HG02571 (cell line): ENCODE results near the gene EDEM1.
"Not testable (repeated sequence)": the region's sequence is repeated elsewhere in the genome, so short reads cannot be mapped to it uniquely, and the experiment has no call there.

Experiments
- ATAC-seq: cut with Tn5 transposase; IDR thresholded peaks from one replicate; pipeline ENCODE4 v1.9.1; 2021; ENCODE audit warnings: mild to moderate bottlenecking, moderate library complexity; ENCODE audit not compliant: unreplicated experiment

EDEM1 gene

DNA sequence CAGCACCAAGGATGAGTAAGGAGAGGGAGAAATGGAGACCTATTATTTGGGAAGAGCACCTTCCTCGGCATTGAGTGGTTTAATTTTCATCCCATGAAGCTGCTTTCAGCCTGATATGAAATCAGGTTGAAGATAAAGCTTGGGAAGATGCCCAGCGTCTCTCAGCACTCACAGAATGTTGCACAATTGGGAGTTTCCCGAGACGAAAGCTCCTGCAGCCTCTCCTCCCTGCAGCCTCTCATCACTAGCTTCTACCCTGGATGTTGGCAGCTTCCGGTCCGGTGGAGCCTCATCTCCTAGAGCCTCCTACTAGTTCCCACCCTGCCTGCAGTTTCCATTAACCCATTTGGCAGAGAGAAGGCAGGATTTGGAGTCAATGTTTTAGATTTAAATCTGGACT is 40.3 kb downstream of the EDEM1 start:
- no peak for ATAC-seq

DNA sequence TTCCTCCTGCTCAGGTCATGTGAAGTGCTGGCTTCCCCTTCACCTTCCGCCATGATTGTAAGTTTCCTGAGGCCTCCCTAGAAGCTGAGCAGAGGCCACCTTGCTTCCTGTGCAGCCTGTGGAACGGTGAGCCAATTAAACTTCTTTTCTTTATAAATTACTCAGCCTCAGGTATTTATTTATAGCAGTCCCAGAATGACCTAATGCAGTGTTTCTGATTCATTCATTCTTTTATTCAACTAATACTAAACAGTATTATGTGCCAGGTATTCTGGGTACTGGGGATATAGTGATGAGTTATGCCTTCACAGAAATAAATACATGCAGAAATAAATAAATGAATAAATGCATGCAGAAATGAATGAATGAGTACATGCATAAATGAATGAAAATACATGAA is 41.9 kb downstream of the EDEM1 start:
- ATAC-seq: no peak

DNA sequence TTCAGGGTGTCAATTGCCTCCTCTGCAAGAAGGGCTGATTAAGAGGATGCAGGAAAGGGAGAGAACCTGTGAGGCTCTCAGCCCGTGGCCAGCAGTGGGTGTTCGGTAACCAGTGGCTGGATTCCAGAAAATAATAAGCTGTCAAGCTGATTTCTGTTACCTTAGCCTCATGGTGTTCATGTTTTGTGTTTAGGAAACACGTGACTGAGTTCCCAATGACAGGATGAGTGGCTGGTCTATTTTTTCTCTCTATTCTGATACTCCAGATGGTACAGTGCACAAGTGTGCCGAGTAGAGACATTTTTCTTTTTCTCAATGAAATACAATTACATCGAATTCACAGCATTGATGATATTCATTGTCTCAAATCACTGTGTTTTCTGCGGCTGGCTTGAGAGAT is 43.6 kb downstream of the EDEM1 start:
- no peak for ATAC-seq

DNA sequence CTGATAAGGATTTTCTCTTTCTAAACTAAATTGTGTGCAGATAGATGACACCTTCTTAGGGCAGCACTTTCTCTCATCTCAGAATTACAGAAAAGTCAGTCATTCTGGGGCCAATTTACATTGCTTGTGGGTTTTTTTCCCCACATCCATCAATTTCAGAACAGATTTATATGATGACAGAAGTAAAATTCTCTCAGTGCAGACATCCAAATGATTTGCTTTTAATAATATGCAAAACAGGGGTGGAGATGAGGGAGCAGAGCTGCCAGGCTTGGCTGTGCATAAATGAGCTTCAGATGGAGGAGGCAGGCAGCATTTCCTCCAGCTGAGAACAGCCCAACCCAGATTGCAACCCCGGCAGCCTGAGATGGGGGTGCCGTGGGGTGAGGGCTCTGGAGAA is 44.0 kb downstream of the EDEM1 start:
- no peak for ATAC-seq

DNA sequence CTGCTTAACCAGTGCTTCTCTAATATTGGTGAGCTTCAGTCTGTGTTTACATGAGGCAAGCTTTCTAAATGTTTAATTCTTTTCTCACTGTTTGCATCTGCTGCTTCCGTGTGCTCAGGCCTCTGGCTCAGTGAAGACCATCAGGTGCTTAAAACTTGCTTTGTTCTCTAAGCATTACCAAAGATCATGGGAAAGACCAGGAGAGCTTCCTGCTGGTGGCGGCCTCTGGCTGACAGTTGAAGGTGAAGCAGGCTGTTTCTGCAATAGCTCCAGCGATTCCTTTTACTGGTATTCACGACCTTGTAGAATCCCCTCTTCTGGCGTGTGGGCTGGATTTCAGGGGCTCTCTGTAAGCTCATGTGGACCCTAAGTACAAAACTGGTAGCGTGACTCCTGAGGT is 45.1 kb downstream of the EDEM1 start:
- ATAC-seq: no peak

DNA sequence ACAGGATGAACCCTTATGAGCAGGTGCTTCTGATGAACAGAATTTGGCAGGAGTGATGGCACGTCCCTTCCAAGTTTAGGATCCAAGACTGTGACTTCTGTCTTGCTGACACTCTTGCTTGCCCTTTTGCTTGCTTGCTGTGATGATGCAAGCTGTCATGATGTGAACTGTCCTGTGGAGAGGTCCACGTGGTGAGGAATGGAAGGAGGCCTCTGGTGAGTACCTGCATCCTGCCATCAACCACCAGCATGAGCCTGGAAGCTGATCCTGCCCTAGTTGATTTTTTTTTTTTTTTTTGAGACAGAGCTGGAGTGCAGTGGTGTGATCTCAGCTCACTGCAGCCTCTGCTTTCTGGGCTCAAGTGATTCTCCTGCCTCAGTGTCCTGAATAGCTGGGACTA is 45.5 kb downstream of the EDEM1 start:
- no peak for ATAC-seq

DNA sequence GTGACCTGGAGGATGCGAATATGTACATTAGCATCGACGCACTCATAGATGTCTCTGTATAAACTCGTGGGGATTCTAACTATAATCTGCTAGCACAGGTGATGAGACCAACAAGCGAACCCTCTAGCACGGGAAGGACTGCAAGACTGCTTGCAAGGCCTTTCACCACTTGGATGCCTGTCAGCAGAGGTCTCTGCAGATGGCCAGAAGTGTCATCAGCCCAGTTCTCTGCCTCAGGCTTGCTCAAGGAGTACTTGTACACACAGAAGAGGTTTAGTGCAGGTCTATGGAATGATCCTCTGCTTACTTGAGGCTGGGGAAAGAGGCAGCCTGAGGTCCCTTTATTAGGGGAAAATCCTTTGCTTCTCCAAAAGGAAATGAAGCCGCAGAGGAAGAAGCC is 48.1 kb downstream of the EDEM1 start:
- no peak for ATAC-seq

DNA sequence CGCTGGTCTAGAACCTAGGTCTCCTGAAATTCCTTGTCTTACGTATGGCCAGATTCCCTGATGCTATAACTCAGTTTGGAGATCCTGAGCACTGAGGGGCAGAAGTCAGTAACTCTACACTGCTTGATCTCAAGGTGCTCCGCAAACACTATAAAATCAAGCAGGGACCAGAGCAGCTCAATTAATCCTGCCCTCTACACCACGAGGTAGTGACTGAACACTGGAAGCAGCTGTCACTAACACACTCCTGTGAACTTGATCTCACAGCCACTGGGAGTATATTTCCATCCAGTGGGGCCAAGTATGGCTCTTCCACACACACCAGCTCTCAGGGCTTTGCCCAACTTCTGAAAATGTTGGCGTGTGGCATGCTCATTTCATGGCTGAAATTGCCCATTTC is 51.0 kb downstream of the EDEM1 start:
- ATAC-seq: no peak

DNA sequence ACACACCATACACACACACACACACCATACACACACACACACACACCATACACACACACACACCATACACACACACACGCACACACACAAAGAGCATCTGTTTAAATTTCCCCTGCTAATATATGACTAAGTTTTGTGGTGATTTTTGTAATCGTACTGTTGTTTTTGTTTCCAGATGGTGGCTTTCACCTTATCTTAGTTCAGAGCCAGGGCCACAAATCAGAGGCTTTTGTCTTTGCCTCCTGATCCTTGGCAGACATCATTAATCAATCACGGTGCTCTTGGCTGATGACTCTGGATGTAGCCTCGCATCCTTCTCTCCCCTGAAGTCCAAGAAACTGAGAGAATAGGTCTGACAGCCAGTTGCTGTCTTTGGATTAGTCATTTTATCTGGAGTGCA is 52.1 kb downstream of the EDEM1 start:
- ATAC-seq: no peak

DNA sequence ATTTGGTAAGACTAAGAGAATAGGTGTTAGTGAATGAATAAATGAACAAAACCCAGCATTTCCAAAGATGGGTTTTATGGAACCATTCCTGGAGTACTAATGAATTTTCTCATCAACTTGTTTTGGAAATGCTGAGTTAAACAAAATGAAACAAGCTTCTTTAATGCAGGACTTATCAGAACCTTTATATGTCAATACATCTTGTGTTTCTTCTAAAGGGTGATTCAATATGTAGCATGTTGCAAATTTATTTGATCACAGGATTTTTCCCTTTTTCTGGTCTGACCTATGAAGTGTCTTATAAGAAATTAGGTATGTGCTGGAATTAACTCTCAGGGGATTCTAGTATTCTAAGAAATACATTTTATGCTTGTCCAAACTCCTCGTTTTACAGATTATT is 53.2 kb downstream of the EDEM1 start:
- no peak for ATAC-seq

DNA sequence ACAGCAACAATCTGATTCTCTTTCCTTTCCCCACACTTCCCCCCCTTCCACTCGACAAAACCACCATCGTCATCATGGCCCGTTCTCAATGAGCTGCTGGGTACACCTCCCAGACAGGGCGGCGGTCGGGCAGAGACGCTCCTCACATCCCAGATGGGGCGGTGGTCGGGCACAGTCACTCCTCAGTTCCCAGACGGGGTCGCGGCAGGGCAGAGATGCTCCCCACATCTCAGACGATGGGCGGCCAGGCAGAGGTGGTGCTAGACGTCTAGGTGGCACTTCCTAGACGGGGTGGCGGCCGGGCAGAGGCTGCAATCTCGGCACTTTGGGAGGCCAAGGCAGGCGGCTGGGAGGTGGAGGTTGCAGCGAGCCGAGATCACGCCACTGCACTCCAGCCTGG is 55.3 kb downstream of the EDEM1 start:
- ATAC-seq: not testable (repeated sequence)

DNA sequence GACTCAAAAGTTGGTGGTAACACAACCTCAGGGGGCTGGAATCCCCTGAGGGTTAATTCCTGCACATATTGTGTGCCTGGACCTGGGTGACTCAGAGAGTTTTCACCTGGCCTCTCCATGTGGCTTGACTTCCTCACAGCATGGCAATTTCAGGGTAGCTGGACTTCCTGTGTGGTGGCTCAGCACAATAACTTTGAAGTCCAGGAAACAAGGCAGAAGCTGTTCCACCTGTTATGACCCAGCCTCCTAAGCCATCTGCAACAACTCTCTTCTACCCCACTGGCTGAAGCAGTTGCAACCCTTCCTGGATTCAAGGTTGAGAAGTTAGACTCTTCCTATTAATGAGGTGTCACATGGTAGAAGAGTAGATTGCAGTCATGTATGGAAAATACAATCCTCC is 58.4 kb downstream of the EDEM1 start:
- ATAC-seq: no peak

DNA sequence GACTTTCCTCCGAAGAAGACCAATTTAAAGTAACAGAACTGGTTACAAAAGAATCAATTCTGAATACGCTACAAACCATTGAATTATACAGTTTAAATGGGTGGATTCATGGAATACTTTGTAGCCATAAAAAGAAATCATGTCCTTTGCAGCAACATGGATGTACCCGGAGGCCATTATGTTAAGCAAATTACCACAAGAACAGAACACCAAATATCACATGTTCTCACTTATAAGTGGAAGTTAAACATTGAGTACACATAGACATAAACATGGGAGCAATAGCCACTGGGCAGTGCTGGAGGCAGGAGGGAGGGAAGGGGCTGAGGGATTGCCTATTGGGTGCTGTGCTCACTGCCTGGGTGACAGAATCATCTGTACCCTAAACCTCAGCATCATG is 61.3 kb downstream of the EDEM1 start:
- ATAC-seq: no peak

DNA sequence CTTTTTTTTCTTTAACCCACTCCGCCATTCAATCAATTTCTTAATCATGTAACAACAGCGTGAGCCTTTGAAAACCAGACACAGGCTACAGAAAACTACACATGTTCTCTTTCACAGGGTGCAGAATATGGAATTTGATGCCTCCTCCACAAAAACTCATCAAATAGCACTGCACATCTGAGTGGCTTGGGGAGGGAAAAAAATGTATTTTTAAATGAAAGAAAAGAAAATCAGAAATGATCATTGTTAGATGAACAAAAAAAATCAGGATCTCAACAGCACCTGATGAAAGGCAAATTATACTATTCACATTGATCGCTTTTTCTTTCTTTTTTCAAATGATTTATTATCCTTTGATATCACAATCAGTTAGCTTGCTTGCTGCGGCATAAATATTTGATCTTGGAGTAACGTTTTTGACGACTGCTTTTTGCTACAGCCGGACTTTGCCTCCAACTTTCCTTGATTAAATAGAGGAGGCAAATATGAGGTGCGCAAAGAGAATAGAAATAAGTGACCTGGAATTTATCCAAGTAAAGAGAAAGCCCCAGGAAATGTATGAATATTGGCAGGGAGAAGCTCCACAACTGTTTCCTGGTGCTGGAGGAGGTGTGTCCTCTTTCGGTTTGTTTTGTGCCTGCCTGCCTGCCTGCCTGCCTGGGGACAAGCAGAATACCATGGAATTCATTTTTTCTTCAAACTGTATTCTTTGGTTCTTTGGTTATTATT is 63.1 kb downstream of the EDEM1 start:
- ATAC-seq: no peak

DNA sequence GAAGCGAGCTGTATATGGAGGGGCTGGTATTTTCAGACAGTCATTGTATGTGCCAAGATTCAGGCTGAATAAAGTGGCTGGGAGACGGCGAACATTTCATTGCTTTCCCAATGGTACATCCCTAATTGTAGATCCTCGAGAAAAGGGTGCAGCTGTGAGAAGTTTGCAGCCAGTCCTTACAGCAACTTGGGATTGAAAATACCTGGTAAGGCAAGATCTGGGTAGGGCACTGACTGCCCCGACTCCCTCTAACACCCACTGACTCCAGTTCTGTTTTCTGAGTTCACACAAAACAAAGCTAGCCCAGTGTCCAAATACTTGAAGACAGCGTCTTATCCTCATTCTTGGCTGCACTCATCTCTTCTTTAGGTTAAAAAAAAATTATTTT is 63.7 kb downstream of the EDEM1 start:
- no peak for ATAC-seq

DNA sequence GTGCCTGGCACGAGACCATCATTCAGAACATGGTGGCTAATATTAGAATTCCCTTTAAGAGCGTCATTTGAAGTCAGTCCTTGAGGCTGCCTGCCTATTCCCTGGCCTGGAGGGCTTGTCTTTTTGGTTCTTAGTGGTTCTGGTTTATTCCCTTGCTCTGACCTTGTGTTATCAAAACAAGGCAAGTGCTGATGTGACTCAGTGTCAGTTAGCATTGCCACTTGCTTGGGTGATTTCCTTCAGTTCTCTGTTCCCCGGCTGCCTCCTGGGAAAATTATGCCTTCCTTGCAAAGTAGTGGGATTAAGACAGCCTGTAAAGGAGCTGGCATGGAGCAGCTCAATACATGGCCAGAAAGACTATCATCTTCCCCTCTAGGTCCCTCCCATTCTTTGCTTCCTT is 64.6 kb downstream of the EDEM1 start:
- no peak for ATAC-seq

DNA sequence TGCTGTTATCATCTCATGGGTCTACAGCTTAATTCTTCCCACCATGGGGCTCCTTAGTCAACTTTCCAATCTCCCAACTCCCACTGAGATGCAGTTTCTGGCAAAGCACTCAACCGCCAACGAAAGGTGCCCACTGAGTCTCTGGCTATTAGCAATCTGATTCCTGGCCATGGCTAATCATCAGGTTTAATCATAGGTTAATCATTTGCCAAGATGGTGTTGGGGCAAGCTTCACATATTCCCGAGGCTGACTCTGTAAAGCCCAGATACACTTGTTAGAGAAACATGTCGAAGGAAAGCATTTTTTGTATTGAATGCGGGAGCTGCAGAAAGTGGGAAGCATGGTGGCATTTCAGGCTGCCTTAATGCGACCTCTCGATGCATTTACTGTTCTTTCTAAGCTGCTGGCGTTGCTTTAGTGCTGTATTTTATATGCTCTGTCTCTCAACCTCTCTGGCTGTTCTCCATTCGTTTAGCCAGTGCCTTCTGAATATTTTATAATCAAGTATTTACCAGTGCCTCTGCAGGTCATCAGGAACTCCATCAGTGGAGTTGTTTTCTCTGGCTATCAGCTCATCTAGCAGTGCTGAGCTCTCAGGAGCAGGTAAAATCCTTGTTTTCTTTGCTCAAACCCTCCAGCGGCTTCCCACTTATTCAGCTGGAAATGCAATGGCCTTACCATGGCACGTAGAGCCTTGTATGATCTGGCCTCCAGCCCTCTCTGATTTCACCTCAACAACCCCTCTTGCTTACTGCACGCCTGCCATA is 67.0 kb downstream of the EDEM1 start:
- ATAC-seq: no peak

DNA sequence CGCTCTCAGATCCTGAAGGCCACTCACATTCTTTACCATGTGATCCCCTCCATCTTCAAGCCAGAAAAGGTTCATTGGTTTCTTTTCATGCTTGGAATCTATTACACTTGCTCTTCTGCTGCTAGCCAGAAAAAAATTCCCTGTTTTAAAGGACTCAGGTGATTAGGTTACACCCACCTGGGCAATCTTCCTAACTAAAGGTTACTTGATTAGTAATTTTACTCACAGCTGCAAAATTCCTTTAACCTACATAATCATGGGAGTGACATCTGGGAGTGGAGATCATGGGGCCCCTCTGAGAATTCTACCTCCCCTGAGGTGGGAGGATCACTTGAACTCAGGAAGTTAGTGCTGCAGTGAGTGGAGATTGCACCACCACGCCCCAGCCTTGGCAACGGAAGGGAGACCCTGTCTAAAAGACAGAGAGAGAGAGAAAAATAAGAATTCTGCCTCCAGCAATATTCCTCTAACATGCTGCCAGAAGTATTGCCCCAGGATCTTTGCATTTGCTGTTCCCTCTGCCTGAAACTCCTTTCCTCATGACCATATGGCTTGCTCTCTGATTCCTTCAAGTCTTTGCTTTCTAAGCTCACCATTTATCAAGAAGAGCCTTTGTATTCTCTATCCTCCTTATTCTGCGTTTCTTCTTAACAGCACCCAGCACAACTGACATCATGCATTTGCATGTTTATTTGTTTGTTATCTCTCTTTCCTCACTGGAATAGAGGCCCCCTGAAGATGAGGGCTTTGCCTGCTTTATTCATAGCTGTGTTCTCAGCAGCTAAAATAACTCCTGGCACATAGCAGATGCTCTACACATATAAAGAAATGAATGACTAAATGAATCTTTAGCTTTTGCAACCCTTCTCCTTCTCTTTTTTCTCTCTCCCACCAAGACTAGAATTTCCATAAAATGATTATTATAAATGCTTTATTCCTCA is 68.2 kb downstream of the EDEM1 start:
- no peak for ATAC-seq

DNA sequence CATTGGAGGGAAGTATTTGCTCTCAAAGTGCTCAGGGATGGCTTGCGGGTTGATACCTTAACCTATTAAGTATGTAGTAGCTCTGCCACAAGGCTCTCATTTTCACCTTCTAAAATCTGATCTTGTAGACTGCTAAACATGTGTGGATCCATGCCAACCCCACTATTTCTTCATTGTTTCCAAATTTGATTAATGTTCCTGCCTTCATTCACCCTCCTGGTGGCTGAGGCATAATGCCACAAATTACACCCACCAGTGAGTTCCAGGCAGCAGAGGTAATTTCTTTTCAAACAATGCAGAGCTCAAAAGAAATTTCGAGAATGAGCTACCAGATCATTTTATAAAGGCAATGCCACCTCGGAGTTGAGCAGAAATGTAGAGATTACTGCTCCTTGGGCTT is 71.0 kb downstream of the EDEM1 start:
- ATAC-seq: no peak

DNA sequence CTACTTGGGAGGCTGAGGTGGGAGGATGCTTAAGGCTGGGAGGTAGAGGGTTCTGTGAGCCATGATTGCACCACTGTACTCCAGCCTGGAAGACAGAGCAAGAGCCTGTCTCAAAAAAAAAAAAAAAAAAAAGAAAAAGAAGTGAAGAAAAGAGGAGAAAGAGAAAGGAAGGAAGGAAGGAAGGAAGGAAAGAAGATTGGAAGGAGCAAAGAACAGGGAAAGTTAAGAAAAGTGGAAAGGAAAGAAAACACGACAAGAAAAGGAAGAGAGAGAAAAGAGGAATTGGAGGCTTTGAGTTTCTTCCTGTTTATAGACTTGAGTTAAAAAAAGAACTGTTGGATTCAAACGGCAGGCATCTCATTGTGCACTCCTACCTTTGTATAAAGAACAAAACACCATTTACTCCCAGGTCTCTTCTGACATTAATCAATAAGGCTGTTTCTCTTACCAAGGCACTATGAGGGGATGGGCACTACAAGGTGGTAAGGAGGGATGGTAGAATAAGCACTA is 73.5 kb downstream of the EDEM1 start:
- ATAC-seq: no peak

DNA sequence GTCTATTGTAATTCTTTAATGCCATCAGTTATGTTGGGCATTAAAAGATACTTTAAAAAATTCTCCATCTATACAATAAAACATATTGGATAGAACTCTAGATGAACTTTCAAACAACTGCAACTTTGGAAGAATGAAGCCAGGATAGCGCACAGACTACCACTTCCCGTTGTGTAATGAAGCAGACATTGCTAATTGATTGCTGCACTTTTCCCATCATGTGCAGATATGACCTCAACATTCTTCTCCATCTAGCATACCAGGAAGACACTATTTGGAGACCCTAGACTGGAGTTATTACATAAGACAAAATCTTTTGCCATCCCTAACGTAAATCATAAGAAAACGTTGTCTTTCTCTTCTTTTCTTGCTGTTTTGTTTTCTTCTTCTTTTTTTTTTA is 75.0 kb downstream of the EDEM1 start:
- ATAC-seq: no peak
